HCT116 (cell line): ENCODE data around the gene PAXIP1. TPM values are rescaled to one million over a fixed set of nuclear protein-coding genes. Genes with fewer than 3 reads are reported as not detected.

Experiments used
- ATAC-seq: fragments of 200-7000 bp; cut with Tn5 transposase; 2 replicates; pipeline ENCODE4 v1.9.1; 2020; ENCODE audit warnings: mild to moderate bottlenecking, moderate library complexity
- BruUV-seq: library from RNA; stranded (reverse); fragments of 400-500 nt; replicated peaks from 2 replicates; lab custom pipeline; 2021; lab: Mats Ljungman, UMichigan
- CTCF ChIA-PET: fragments of 300-600 bp; sonication (Branson Sonifier 250); formaldehyde crosslinking; loops from one replicate; lab custom pipeline; 2021; ENCODE audit warnings: antibody characterized with exemption; lab: Charles Lee
- POLR2A ChIA-PET: fragments of 300-600, 350-600 bp; sonication (Branson Sonifier 250); formaldehyde crosslinking; loops from one replicate; lab custom pipeline; 2021; ENCODE audit warnings: antibody characterized with exemption; lab: Charles Lee
- RAD21 ChIA-PET, 2 experiments: fragments of 300-600 bp; sonication (Branson Sonifier 250); formaldehyde crosslinking; loops; one replicate each; lab custom pipeline; 2023; ENCODE audit warnings: low total read pairs in 2 of 2; ENCODE audit not compliant: uncharacterized antibody in 2 of 2, unreplicated experiment in 2 of 2, low non-redundant PET in 1 of 2; lab: Charles Lee
- DNase-seq: peaks from one replicate; pipeline ENCODE4 v3.0.0-alpha.2; 2010; ENCODE audit warnings: low read depth, low spot score
- H2AFZ ChIP-seq: fragments of 200-600 bp; shearing (Covaris generic), sonication (generic); 2 replicates; pipeline ENCODE4 v1.6.1; 2017; ENCODE audit warnings: low read depth, mixed run types, mixed read lengths, antibody characterized with exemption, low read length; ENCODE audit not compliant: poor library complexity, severe bottlenecking
- H3K27ac ChIP-seq: 2 replicates; pipeline ENCODE4 v1.5.1; 2012; ENCODE audit warnings: low read depth, low read length
- H3K27me3 ChIP-seq: fragments of 200-600 bp; sonication (generic); 2 replicates; pipeline ENCODE4 v1.6.1; 2016; ENCODE audit warnings: mixed run types, low read length, mixed read lengths; ENCODE audit not compliant: insufficient read depth
- H3K36me3 ChIP-seq, 2 experiments: fragments of 200-500 bp in 1 of 2; fragments of 200-600 bp in 1 of 2; sonication (Bioruptor generic) in 1 of 2; sonication (generic) in 1 of 2; 2 replicates each; pipeline versions ENCODE4 v1.5.1 to v1.6.1; 2014 to 2016; ENCODE audit warnings: low read length in 2 of 2, inconsistent platforms in 1 of 2, mixed read lengths in 1 of 2, mixed run types in 1 of 2; ENCODE audit not compliant: insufficient read depth in 2 of 2, control insufficient read depth in 1 of 2
- H3K4me1 ChIP-seq, 2 experiments: fragments of 200-600 bp in 1 of 2; sonication (generic) in 1 of 2; 2 replicates each; pipeline versions ENCODE4 v1.5.1 to v1.6.1; 2012 to 2017; ENCODE audit warnings: low read length in 2 of 2, inconsistent platforms in 1 of 2, mild to moderate bottlenecking in 1 of 2, mixed read lengths in 1 of 2, mixed run types in 1 of 2, moderate library complexity in 1 of 2; ENCODE audit not compliant: insufficient read depth in 2 of 2, control insufficient read depth in 1 of 2
- H3K4me2 ChIP-seq: fragments of 200-600 bp; sonication (generic); 2 replicates; pipeline ENCODE4 v1.6.1; 2017; ENCODE audit warnings: mixed run types, low read length, mixed read lengths
- H3K4me3 ChIP-seq, 2 experiments: fragments of 200-600 bp in 1 of 2; sonication (generic) in 1 of 2; replicated peaks in 1 of 2; 2 replicates each; pipeline ENCODE4 v1.5.1; 2011 to 2016; ENCODE audit warnings: low read length in 2 of 2, control low read depth in 1 of 2, low read depth in 1 of 2, mild to moderate bottlenecking in 1 of 2, mixed read lengths in 1 of 2, mixed run types in 1 of 2
- H3K79me2 ChIP-seq: fragments of 200-600 bp; sonication (generic); 2 replicates; pipeline ENCODE4 v1.6.1; 2017; ENCODE audit warnings: mild to moderate bottlenecking, mixed run types, low read length, moderate library complexity, mixed read lengths; ENCODE audit not compliant: insufficient read depth
- H3K9ac ChIP-seq: fragments of 200-600 bp; sonication (generic); 2 replicates; pipeline ENCODE4 v1.6.1; 2016; ENCODE audit warnings: low read length, mixed read lengths
- H3K9me2 ChIP-seq: fragments of 200-600 bp; sonication (generic), shearing (Covaris generic); 2 replicates; pipeline ENCODE4 v1.6.1; 2017; ENCODE audit warnings: mixed run types, mild to moderate bottlenecking, moderate library complexity; ENCODE audit not compliant: insufficient read depth
- H3K9me3 ChIP-seq, 2 experiments: fragments of 200-500 bp in 1 of 2; fragments of 200-600 bp in 1 of 2; sonication (Bioruptor generic) in 1 of 2; sonication (generic) in 1 of 2; 2 replicates each; pipeline ENCODE4 v1.6.1; 2014 to 2017; ENCODE audit warnings: low read length in 2 of 2, mixed read lengths in 2 of 2, inconsistent platforms in 1 of 2, low read depth in 1 of 2, mild to moderate bottlenecking in 1 of 2, mixed run types in 1 of 2, moderate library complexity in 1 of 2; ENCODE audit not compliant: control insufficient read depth in 1 of 2, insufficient read depth in 1 of 2
- H4K20me1 ChIP-seq: fragments of 200-600 bp; sonication (generic), shearing (Covaris generic); 2 replicates; pipeline ENCODE4 v1.6.1; 2017; ENCODE audit warnings: mixed run types, mild to moderate bottlenecking, moderate library complexity; ENCODE audit not compliant: insufficient read depth
- EZH2 ChIP-seq: fragments of 200-600 bp; sonication (generic); IDR thresholded peaks from 2 replicates; pipeline ENCODE4 v1.6.1; 2017; ENCODE audit warnings: antibody characterized with exemption, mixed run types
- EZH2phosphoT487 ChIP-seq: fragments of 200-600 bp; IDR thresholded peaks from 2 replicates; pipeline ENCODE4 v1.6.1; 2018; ENCODE audit warnings: antibody characterized with exemption, borderline replicate concordance
- RAD21 ChIP-seq: IDR thresholded peaks from 2 replicates; pipeline ENCODE4 v1.6.1; 2012; ENCODE audit warnings: low read depth, mild to moderate bottlenecking
- ZFX ChIP-seq: fragments of 450-650 bp; IDR thresholded peaks from 2 replicates; pipeline ENCODE4 v1.6.1; 2017
- intact Hi-C: fragments of 100-400 bp; cut with micrococcal nuclease; formaldehyde crosslinking; loops from 2 replicates; pipeline ENCODE4 v1.10.0; 2022
- total RNA-seq: library from RNA; stranded (reverse); gene quantifications from one replicate; pipeline ENCODE4 v1.2.1, GENCODE V29; 2021; ENCODE audit not compliant: unreplicated experiment
- TF ChIP-seq, protein P1 (sequence below): IDR thresholded peaks from 2 replicates; pipeline ENCODE4 v1.6.1; 2011; ENCODE audit warnings: mild to moderate bottlenecking, low read length, moderate library complexity; ENCODE audit not compliant: insufficient replicate concordance; ENCODE audit errors: extremely low read depth
- TF ChIP-seq, protein P2 (sequence below), 3 experiments: fragments of 200-600 bp in 1 of 3; sonication (generic) in 1 of 3; IDR thresholded peaks in 2 of 3; conservative IDR thresholded peaks in 1 of 3; 2 replicates each; pipeline ENCODE4 v1.5.1; 2012 to 2017; ENCODE audit warnings: low read depth in 2 of 3, low read length in 2 of 3, antibody characterized with exemption in 1 of 3, borderline replicate concordance in 1 of 3, control low read depth in 1 of 3, mild to moderate bottlenecking in 1 of 3, mixed read lengths in 1 of 3, mixed run types in 1 of 3, moderate library complexity in 1 of 3; ENCODE audit not compliant: insufficient read depth in 1 of 3

Gene PAXIP1
- total RNA-seq, 1 experiment from 2014 or later, result 20.4 TPM

DNA sequence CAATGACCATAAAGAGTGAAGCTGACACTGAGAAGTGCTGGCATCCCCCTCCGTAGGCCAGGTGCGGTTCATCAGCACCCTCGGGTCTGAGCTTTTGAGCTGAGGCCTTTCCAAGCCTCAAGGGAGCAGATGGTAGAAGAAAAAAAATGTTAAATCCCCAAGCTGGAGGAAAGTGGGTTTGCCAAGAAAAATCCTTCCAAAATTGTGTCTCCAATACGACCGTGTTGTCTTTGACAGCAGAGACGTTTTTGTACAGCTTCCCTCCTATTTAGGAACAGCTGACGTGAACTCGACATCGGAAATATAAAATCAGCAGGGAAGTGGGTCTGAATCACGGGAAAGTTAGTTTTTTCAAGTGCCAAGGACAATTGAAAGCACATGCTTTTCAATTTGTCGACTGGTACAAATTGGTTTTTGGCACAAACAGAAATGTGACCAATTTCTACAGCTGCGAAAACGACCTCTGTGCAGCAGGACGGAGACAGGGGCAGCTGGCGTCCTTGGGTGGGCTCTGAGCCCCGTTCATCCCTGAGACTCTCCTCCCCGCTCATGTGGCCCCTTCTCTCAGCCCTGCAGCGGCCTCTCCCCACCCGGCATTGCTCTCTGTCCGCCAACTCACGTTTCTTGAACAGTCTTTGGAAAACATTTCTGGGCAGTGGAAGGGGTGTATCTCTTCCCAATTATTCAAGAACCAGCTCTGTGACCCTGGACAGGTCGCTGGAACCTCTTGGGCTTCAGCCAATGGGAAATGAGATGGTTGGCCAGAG is 89.9 kb downstream of the PAXIP1 start:
- BruUV-seq, result no TSS peak
- Histone ChIP-seq H3K27me3 (no peaks in the 10 kb centered on the region), H3K9ac (no peak overlapping the region), H3K9me3 (no peaks in the 10 kb centered on the region), H2AFZ (no peak overlapping the region), H3K4me1 (no peaks in the 10 kb centered on the region), H3K36me3 (no peaks in the 10 kb centered on the region), H4K20me1 (no peaks in the 10 kb centered on the region), H3K4me3 (no peak overlapping the region), H3K4me2 (no peak overlapping the region), H3K79me2 (no peaks in the 10 kb centered on the region), H3K9me2 (no peaks in the 10 kb centered on the region), H3K27ac (no peak overlapping the region)
- intact Hi-C loops, result loop anchor here (1.0 to 5.0 kb wide), 2 partner anchors 443 to 854 kb away; no protein-coding TSS in a partner anchor
- ChIA-PET POLR2A (no interaction called here), RAD21 (no interaction called here), CTCF (interaction anchor here (0.6 to 3.1 kb wide), 6 partner anchors 15 to 467 kb away, joined by 3 to 18 read pairs (median 4); no protein-coding TSS in a partner anchor)
- no peak for TF ChIP-seq EZH2phosphoT487
- no peak for TF ChIP-seq RAD21
- TF ChIP-seq, protein P1, sequence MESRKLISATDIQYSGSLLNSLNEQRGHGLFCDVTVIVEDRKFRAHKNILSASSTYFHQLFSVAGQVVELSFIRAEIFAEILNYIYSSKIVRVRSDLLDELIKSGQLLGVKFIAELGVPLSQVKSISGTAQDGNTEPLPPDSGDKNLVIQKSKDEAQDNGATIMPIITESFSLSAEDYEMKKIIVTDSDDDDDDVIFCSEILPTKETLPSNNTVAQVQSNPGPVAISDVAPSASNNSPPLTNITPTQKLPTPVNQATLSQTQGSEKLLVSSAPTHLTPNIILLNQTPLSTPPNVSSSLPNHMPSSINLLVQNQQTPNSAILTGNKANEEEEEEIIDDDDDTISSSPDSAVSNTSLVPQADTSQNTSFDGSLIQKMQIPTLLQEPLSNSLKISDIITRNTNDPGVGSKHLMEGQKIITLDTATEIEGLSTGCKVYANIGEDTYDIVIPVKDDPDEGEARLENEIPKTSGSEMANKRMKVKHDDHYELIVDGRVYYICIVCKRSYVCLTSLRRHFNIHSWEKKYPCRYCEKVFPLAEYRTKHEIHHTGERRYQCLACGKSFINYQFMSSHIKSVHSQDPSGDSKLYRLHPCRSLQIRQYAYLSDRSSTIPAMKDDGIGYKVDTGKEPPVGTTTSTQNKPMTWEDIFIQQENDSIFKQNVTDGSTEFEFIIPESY, result no peak
- no peak for TF ChIP-seq ZFX
- TF ChIP-seq EZH2, result no peak
- TF ChIP-seq, protein P2, sequence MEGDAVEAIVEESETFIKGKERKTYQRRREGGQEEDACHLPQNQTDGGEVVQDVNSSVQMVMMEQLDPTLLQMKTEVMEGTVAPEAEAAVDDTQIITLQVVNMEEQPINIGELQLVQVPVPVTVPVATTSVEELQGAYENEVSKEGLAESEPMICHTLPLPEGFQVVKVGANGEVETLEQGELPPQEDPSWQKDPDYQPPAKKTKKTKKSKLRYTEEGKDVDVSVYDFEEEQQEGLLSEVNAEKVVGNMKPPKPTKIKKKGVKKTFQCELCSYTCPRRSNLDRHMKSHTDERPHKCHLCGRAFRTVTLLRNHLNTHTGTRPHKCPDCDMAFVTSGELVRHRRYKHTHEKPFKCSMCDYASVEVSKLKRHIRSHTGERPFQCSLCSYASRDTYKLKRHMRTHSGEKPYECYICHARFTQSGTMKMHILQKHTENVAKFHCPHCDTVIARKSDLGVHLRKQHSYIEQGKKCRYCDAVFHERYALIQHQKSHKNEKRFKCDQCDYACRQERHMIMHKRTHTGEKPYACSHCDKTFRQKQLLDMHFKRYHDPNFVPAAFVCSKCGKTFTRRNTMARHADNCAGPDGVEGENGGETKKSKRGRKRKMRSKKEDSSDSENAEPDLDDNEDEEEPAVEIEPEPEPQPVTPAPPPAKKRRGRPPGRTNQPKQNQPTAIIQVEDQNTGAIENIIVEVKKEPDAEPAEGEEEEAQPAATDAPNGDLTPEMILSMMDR (IDR thresholded peaks at IDR 0.05 in 2 of 3, conservative IDR thresholded peaks at IDR 0.05 in 1 of 3; ENCODE audit: borderline replicate concordance in 1 of 3, insufficient read depth in 1 of 3, low read depth in 2 of 3, low read length in 2 of 3), result no peak
- DNase-seq (no peak), ATAC-seq (no peak)
